Measurements from ENCODE around the gene GTF2IRD1.
A peak's percentile ranks its signal among the peaks of the same experiment; 100 is the strongest.
"Not testable (repeated sequence)": the region's sequence is repeated elsewhere in the genome, so short reads cannot be mapped to it uniquely, and the experiment has no call there.

GTF2IRD1 gene

GRCh38 chr7:74453322-74454011 lies at the start of gene GTF2IRD1:
TSS of gene GTF2IRD1 (plus strand) at chr7:74453906. CDS start at chr7:74508081, 54,175 bp downstream.
- DNase-seq, result peak; percentile 76 to 87 (median 80)

GRCh38 chr7:74404388-74404700 lies 49.4 kb upstream of the GTF2IRD1 start:
- no peak for DNase-seq

GRCh38 chr7:74404741-74405140 lies 49.0 kb upstream of the GTF2IRD1 start:
- DNase-seq, result no peak

DNA sequence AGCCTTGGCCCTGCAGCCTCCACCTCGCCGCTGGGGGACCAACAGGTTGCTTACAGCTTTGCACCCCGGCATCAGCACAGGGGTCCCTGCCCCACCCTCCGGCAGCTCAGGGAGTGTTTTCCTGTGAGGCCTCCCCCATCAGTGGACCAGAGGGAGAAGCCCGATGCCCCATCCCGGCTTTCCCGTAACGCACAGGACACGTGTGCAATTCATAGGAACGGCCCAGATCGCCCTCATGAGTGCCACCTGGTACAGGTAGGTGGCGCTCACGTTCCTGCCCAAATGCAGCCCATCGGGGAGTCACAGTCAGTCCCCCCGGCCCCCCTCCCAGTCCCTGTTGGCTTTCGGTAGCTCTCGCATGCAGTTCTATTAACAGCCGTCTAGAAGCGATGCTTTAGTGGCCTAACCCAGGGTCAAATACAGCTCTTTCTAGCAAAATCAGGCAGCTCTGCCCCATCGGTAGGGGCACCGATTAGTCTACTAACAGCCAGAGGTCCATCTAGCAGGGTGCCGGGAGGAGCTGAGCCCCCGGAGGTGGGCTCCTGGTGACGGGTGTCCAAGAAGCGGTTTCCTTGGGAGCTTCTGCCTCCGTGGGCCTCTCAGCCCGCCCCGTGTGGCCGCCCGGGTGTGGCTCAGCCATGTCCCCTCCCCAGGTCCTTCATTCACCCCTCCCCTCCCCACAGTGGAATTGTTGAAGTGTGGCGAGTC lies 48.4 kb upstream of the GTF2IRD1 start:
- DNase-seq, result no peak

DNA sequence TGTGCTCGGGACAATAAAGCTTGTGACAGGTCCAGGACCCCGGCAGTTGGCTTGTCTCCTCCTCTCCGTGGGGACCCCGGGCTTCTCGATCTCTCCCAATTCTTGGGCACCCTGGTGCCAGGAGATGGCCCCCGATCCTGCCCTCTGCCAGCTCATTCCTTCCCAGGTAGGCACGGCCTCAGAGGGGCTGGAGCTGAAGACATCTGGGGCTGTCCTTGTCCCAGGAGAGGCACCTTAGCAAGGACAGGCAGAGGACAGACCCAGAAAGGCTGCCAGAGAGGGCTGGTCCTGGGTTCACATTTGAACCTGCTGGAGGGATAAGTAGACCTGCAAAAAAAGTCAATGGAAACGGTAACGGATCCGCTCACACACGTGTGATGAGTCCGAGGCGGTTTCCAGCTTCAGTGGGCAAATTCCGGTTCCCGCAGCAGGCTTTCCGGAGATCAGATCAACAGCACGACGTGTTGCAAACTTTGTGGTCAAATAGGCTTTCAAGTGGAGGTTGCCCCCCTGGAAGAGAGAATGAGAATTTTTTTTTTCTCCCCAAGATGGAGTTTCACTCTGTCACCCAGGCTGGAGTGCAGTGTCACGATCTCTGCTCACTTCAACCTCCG lies 47.7 kb upstream of the GTF2IRD1 start:
- DNase-seq, result no peak

GRCh38 chr7:74407958-74408357 lies 45.7 kb upstream of the GTF2IRD1 start:
- no peak for DNase-seq

DNA sequence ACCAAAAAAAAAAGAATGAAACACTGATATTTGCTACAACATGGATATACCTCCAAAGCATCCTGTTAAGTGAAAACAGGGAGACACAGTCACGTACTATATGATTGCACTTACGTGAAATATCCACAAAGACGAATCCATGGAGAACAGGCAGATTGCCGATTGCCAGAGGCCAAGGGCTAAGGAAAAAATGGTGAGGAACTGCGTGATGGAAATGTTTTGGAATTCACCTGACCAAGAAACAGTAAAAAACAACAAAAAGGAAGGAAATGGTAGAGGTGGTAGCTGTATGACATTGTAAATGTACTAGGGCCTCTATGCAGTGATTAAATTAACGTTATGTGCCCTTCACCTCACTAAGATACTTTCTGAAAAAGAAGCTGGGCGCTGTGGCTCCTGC lies 44.1 kb upstream of the GTF2IRD1 start:
- no peak for DNase-seq

- DNase-seq, result no peak
Measured at GRCh38 chr7:74410772-74411171, 42.9 kb upstream of the GTF2IRD1 start.

DNA sequence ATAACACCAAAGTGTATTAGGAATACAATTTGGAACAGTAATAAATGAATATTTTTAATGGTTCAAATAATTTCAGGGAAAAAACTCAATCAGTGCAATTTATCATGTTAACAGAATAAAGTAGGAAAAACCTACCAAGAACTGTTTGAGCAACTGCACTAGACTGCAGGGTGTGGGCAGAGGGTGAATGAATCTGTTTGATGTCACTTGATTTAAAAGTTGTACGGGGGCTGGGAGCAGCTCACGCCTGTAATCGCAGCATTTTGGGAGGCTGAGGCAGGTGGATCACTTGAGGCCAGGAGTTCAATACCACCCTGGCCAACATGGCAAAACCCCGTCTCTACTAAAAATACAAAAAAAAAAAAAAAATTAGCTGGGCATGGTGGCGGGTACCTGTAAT lies 42.1 kb upstream of the GTF2IRD1 start:
- DNase-seq, result not testable (repeated sequence)

DNA sequence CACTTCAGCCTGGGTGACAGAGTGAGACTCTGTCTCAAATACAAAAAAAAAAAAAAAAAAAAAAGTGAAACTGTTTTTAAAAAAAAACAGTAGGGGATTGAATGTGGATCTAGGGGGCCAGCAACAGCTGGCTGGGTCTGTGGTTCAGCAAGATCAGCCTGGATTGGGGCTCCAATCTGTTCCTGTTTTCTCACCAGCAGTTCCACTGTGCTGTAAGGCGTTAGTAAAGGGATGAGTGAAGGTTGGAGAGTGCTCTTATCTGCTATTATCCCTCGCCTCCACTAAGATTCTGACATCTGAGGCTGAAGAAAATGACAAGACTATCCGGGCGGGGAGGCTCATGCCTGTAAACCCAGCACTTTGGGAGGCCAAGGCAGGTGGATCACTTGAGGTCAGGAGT lies 41.6 kb upstream of the GTF2IRD1 start:
- peak in 1 of 3 experiments; percentile 16 for DNase-seq

DNA sequence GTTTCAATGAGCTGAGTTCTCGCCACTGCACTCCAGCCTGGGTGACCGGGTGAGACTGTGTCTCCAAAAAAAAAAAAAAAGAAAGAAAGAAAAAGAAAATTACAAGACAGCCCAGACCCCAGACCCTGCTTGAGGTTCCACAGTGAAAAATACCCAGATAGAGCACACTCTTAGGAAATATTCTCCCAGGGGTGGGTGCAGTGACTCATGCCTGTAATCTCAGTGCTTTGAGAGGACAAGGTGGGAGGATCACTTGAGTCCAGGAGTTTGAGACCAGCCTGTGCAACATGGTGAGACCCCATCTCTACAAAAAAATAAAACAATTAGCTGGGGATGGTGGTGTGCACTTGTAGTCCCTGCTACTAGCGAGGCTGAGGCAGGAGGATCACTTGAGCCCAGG lies 41.1 kb upstream of the GTF2IRD1 start:
- DNase-seq, result no peak

DNA sequence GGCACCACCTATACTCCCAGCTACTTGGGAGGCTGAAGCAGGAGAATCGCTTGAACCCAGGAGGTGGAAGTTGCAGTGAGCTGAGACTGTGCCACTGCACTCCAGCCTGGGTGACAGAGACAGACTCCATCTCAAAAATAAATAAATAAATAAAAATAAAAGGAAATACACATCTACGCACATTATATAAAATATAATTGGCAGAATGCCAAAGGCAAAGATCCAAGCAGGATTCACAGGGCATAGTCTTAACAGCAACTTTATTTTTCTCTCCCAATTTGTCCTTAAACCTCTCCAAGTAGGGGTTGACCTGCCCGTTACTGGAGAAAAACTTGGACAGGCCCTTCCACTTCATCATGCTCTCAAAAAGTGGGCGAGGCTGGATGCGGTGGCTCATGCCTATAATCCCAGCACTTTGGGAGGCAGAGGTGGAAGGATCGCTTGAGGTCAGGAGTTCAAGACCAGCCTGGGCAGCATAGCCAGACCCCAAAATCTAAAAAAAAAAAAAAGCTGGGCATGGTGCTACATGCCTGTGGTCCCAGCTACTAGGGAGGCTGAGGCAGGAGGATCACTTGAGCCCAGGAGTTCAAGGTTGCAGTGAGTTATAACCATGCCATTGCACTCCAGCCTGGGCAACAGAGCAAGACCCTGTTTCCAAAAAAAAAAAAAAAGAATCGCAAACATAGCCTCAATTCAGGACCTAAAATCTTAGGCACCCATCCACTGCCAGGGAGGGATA lies 38.9 kb upstream of the GTF2IRD1 start:
- DNase-seq, result not testable (repeated sequence)

DNA sequence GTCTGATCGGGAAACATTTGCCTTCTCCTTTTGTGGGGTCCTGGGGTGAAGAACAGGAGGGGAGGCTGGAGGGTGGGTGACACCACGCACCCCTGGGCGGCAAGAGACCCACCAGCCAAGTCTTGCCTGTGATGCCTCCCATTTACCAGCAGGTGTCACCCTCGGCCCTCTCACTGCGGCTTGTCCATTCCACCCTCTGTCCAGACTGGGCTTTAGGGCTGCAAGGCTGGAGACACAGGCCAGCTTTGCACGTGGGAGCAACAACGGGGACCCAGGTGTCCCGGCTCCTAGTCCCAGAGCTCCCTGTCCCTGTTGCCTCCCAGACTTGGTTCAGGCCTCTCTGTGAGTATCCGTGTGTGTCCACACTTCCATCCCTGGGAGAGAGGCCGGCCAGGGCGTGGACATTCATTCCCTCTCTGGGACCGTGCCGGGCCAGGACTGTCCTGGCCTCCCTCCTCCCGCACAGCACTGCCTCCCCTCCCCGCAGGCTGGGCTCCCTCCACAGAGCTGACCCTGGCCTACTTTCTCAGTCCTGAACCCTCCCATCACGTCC lies 36.2 kb upstream of the GTF2IRD1 start:
- peak; percentile 53 to 83 (median 68) for DNase-seq

- DNase-seq, result no peak
Measured at GRCh38 chr7:74418076-74418475, 35.6 kb upstream of the GTF2IRD1 start.

GRCh38 chr7:74418538-74418937 lies 35.2 kb upstream of the GTF2IRD1 start:
- DNase-seq, result no peak

DNA sequence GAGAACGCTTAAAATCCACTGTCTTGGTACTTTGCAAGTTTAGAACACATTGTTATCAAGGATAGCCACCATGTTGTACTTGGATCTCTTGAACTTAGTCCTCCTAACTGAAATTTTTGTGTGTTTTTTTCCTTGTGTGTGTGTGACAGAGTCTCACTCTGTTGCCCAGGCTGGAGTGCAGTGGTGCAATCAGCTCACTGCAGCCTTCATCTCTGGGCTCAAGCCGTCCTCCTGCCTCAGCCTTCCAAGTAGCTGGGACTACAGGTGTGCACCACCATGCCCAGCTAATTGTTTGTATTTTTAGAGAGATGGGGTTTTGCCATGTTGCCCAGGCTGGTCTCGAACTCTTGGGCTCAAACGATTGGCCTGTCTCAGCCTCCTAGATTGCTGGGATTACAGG lies 34.5 kb upstream of the GTF2IRD1 start:
- not testable (repeated sequence) for DNase-seq

DNA sequence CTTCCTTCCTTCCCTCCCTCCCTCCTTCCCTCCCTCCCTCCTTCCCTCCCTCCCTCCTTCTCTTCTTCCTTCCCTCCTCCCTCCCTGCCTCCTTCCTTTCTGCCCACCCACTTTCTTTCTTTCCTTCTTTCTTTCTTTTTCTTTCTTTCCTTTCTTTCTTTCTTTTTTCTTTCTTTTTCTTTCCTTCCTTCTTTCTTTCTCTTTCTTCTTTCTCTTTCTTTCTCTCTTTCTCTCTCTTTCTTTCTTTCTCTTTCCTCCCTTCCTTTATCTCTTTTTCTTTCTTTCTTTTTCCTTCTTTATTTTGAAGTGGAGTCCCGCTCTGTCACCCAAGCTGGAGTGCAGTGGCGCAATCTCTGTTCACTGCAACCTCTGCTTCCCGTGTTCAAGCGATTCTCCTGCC lies 33.7 kb upstream of the GTF2IRD1 start:
- no peak for DNase-seq

GRCh38 chr7:74424291-74424880 lies 29.3 kb upstream of the GTF2IRD1 start:
- no peak for DNase-seq

DNA sequence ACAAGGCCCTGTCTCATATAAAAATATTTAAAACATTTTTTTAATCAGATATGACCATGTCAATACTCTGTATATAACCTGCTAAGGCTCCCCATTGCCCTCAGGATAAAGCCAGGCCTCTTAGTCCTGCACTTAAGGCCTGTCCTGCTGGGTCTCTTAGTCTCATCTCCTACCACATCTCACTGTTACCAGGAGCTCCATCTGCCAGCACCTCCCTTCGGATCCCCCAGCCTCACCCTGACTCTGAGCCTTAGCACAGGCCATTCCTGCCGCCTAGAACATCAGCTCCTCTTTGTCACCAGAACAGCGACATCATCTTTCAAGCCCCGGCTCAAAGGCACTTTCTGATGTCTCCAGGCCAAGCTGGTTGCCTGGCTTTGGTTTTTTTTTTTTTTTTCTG lies 25.7 kb upstream of the GTF2IRD1 start:
- no peak for DNase-seq

DNA sequence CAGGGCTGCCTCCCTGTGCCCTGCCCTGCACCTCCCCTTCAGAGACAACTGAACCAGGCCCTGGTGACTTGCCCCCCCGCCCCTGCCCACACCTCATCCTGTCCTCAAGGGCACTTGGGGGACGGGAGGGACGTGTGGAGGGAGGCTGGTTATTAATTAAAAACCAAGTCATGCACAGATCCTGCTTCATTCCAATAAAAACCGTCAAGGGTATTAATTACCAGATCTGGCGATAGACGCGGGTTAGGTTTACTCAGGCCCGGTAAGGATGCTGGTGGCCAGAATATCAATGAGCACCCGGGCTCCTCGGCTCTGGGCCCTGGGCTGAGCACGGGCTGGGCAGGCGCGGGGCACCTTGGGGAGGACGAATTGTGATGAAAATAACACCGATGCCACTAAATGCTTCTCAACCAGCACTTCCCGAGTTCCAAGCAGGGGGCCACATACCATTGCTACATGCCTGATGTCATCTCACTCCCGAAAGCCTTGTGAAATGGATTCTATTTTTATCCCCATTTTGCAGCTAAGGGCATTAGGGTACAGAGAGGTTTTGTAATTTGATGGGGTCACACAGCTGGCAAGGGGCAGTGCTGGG lies 24.5 kb upstream of the GTF2IRD1 start:
- DNase-seq, result peak in 2 of 3 experiments; percentile 53 to 71

DNA sequence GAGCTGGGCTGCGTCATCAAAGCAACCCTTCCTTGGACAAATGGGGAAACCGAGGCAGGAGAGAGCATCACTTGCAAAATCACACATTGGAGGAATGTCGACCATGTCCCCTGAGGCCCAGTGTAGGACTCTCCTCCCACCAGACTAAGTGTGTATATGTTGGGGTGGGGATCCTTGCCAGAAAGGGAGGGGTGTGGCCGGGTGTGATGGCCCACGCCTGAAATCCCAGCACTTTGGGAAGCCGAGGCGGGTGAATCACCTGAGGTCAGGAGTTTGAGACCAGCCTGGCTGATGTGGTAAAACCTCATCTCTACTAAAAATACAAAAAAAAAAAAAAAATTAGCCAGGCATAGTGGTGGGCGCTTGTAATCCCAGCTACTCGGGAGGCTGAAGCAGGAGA lies 23.3 kb upstream of the GTF2IRD1 start:
- DNase-seq, result not testable (repeated sequence)

DNA sequence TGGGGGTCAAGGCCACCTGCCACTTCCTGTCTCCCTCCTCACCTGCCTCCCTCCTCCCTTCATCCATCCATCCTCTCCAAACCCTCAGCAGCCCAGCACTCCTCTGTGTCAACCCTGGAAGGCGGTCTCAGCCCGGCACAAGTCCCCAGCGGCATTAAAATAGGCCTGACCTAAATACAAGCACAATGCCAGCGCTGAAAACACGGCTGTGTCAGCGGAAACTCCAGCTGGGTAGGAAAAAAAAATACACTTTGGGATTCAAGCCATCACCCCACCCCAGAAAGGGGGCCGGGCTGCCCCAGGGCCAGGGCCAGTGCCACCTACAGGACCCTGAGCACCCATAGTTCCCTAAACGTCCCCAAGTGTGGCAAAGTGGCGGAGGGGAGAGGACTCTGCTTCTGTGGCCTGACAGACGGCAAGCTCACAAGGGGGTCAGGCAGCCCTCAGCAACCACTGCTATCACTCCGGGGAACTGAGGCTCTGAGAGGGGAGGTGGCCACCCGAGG lies 22.7 kb upstream of the GTF2IRD1 start:
- peak in 1 of 3 experiments; percentile 39 for DNase-seq

All from NCI-H1417 (cell line).